MM.1S (cell line): ENCODE results near the gene LYZL1.

ENCODE experiments used
- CTCF ChIP-seq: fragments of 300-600 bp; sonication (generic); IDR thresholded peaks from 2 replicates; pipeline ENCODE4 v1.5.1; 2016; ENCODE audit warnings: antibody characterized with exemption, low read length, mixed read lengths
- EZH2 ChIP-seq: fragments of 300-600 bp; sonication (generic); optimal IDR thresholded peaks from 2 replicates; pipeline ENCODE3; 2017; ENCODE audit warnings: low read depth, mild to moderate bottlenecking, antibody characterized with exemption, low read length, mixed read lengths
- EZH2phosphoT487 ChIP-seq: fragments of 300-600 bp; sonication (generic); IDR thresholded peaks from 2 replicates; pipeline ENCODE4 v1.6.1; 2018; ENCODE audit warnings: antibody characterized with exemption, low read length

GRCh38 chr10:29346296-29347001, 57.6 kb downstream of the LYZL1 start:
- TF ChIP-seq EZH2, result no peak
- TF ChIP-seq CTCF, result no peak
- TF ChIP-seq EZH2phosphoT487, result no peak
